HepG2 (cell line): ENCODE data around the gene MLX. TPM values are rescaled to one million over a fixed set of nuclear protein-coding genes. Genes with fewer than 3 reads are reported as not detected.

Experiments
- ARNTL ChIP-seq: sonication (generic); formaldehyde crosslinking; IDR thresholded peaks from 2 replicates; pipeline ENCODE4 v1.4.0; 2020; ENCODE audit warnings: mild to moderate bottlenecking, missing genetic modification reagents
- MEIS1 ChIP-seq: sonication (generic); formaldehyde crosslinking; IDR thresholded peaks from 2 replicates; pipeline ENCODE4 v1.9.0; 2021; ENCODE audit warnings: mild to moderate bottlenecking, missing genetic modification reagents, moderate library complexity, borderline replicate concordance
- ZNF17 ChIP-seq: sonication (generic); formaldehyde crosslinking; IDR thresholded peaks from 2 replicates; pipeline ENCODE4 v1.5.0; 2020; ENCODE audit warnings: mild to moderate bottlenecking, missing genetic modification reagents
- ZNF263 ChIP-seq: sonication (generic); formaldehyde crosslinking; IDR thresholded peaks from 2 replicates; pipeline ENCODE4 v1.4.0; 2020; ENCODE audit warnings: missing genetic modification reagents
- ZNF7 ChIP-seq: IDR thresholded peaks from 2 replicates; pipeline ENCODE4 v1.6.1; 2016; ENCODE audit warnings: missing biosample characterization, missing genetic modification reagents
- polyA plus RNA-seq, 8 experiments: library from polyadenylated mRNA; depleted of rRNA in 3 of 8; stranded (reverse) in 7 of 8; unstranded in 1 of 8; fragments of >200 nt; fragmentation: Illumina TruSeq in 4 of 8; extraction: Trizol in 4 of 8; gene quantifications; 2 replicates each; pipeline versions ENCODE4 v1.2.1 to v1.2.3, GENCODE V29; 2011 to 2016; ENCODE audit warnings: low read depth in 4 of 8, missing spikeins in 1 of 8, mixed read lengths in 1 of 8; ENCODE audit not compliant: insufficient read depth in 1 of 8
- total RNA-seq, 5 experiments: library from RNA; depleted of rRNA; stranded (reverse); fragments of >200 nt; fragmentation: Illumina TruSeq; extraction: Trizol; gene quantifications; 2 replicates each; pipeline ENCODE4 v1.2.3, GENCODE V29; 2016; ENCODE audit warnings: low read depth in 1 of 5
- TF ChIP-seq, protein P1 (sequence below): sonication (generic); formaldehyde crosslinking; IDR thresholded peaks from 2 replicates; pipeline ENCODE4 v1.5.0; 2020; ENCODE audit warnings: mild to moderate bottlenecking, missing genetic modification reagents, borderline replicate concordance
- TF ChIP-seq, protein P2 (sequence below): sonication (generic); formaldehyde crosslinking; IDR thresholded peaks from 2 replicates; pipeline ENCODE4 v1.5.0; 2020; ENCODE audit warnings: mild to moderate bottlenecking, missing genetic modification reagents, borderline replicate concordance
- TF ChIP-seq, protein P3 (sequence below): sonication (generic); formaldehyde crosslinking; IDR thresholded peaks from 2 replicates; pipeline ENCODE4 v1.5.0; 2020; ENCODE audit warnings: missing genetic modification reagents
- TF ChIP-seq, protein P4 (sequence below): sonication (generic); formaldehyde crosslinking; IDR thresholded peaks from 2 replicates; pipeline ENCODE4 v1.8.0; 2022; ENCODE audit warnings: missing genetic modification reagents, mild to moderate bottlenecking, moderate library complexity, borderline replicate concordance
- TF ChIP-seq, protein P5 (sequence below): sonication (generic); formaldehyde crosslinking; IDR thresholded peaks from one replicate; pipeline ENCODE4 v1.5.1; 2020; ENCODE audit warnings: mild to moderate bottlenecking, missing genetic modification reagents; ENCODE audit errors: not compliant biosample characterization

Gene MLX
- total and polyA plus RNA-seq, 2 of the 13 experiments (the other 11 are each of a cell fraction or from before 2014, with no cell fraction given), result 38.9 to 74.4 TPM

DNA sequence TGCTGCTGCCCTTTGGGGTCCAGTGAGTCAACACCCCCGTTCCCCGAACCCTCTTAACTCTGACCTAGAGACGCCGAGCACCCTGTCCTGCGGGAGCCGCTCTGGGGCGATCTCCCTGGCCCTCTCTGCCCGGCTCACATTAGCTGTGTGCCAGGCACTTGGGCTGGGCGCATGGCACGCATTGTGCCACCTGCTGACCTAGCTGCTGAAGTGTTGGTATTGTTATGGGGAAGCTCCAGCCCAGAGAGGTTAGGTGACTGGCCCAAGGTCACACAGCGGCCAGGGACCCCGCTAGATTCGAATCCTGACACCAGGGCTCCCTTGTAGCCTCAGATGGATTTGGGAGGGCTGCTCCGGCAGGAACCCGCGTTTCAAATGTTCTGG is 13.0 kb upstream of the MLX start (continued):
- TF ChIP-seq, protein P1, sequence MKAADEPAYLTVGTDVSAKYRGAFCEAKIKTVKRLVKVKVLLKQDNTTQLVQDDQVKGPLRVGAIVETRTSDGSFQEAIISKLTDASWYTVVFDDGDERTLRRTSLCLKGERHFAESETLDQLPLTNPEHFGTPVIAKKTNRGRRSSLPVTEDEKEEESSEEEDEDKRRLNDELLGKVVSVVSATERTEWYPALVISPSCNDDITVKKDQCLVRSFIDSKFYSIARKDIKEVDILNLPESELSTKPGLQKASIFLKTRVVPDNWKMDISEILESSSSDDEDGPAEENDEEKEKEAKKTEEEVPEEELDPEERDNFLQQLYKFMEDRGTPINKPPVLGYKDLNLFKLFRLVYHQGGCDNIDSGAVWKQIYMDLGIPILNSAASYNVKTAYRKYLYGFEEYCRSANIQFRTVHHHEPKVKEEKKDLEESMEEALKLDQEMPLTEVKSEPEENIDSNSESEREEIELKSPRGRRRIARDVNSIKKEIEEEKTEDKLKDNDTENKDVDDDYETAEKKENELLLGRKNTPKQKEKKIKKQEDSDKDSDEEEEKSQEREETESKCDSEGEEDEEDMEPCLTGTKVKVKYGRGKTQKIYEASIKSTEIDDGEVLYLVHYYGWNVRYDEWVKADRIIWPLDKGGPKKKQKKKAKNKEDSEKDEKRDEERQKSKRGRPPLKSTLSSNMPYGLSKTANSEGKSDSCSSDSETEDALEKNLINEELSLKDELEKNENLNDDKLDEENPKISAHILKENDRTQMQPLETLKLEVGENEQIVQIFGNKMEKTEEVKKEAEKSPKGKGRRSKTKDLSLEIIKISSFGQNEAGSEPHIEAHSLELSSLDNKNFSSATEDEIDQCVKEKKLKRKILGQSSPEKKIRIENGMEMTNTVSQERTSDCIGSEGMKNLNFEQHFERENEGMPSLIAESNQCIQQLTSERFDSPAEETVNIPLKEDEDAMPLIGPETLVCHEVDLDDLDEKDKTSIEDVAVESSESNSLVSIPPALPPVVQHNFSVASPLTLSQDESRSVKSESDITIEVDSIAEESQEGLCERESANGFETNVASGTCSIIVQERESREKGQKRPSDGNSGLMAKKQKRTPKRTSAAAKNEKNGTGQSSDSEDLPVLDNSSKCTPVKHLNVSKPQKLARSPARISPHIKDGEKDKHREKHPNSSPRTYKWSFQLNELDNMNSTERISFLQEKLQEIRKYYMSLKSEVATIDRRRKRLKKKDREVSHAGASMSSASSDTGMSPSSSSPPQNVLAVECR (CRISPR knock-in tag), result no peak
- TF ChIP-seq ZNF263, result no peak
- TF ChIP-seq, protein P2, sequence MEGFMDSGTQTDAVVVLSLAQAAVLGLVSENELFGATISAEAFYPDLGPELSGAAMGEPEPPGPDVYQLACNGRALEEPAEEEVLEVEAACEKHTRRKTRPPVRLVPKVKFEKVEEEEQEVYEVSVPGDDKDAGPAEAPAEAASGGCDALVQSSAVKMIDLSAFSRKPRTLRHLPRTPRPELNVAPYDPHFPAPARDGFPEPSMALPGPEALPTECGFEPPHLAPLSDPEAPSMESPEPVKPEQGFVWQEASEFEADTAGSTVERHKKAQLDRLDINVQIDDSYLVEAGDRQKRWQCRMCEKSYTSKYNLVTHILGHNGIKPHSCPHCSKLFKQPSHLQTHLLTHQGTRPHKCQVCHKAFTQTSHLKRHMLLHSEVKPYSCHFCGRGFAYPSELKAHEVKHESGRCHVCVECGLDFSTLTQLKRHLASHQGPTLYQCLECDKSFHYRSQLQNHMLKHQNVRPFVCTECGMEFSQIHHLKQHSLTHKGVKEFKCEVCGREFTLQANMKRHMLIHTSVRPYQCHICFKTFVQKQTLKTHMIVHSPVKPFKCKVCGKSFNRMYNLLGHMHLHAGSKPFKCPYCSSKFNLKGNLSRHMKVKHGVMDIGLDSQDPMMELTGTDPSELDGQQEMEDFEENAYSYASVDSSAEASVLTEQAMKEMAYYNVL (CRISPR knock-in tag), result no peak
- no peak for TF ChIP-seq ZNF17 (CRISPR knock-in tag)
- TF ChIP-seq MEIS1 (CRISPR knock-in tag), result no peak
- TF ChIP-seq, protein P3, sequence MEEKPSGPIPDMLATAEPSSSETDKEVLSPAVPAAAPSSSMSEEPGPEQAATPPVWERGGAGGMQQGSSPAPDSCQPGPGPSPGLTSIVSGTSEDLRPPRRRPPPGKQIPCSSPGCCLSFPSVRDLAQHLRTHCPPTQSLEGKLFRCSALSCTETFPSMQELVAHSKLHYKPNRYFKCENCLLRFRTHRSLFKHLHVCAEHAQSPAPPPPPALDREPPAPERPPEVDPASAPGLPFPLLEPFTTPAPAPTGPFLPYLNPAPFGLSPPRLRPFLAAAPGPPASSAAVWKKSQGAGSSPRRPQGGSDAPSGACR (CRISPR knock-in tag), result no peak
- no peak for TF ChIP-seq ARNTL (CRISPR knock-in tag)
- TF ChIP-seq, protein P4, sequence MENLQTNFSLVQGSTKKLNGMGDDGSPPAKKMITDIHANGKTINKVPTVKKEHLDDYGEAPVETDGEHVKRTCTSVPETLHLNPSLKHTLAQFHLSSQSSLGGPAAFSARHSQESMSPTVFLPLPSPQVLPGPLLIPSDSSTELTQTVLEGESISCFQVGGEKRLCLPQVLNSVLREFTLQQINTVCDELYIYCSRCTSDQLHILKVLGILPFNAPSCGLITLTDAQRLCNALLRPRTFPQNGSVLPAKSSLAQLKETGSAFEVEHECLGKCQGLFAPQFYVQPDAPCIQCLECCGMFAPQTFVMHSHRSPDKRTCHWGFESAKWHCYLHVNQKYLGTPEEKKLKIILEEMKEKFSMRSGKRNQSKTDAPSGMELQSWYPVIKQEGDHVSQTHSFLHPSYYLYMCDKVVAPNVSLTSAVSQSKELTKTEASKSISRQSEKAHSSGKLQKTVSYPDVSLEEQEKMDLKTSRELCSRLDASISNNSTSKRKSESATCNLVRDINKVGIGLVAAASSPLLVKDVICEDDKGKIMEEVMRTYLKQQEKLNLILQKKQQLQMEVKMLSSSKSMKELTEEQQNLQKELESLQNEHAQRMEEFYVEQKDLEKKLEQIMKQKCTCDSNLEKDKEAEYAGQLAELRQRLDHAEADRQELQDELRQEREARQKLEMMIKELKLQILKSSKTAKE, result 0 out of 2 replicates have a peak, but pooled peaks have one; percentile 0
- no peak for TF ChIP-seq ZNF7 (CRISPR knock-in tag)
- TF ChIP-seq, protein P5, sequence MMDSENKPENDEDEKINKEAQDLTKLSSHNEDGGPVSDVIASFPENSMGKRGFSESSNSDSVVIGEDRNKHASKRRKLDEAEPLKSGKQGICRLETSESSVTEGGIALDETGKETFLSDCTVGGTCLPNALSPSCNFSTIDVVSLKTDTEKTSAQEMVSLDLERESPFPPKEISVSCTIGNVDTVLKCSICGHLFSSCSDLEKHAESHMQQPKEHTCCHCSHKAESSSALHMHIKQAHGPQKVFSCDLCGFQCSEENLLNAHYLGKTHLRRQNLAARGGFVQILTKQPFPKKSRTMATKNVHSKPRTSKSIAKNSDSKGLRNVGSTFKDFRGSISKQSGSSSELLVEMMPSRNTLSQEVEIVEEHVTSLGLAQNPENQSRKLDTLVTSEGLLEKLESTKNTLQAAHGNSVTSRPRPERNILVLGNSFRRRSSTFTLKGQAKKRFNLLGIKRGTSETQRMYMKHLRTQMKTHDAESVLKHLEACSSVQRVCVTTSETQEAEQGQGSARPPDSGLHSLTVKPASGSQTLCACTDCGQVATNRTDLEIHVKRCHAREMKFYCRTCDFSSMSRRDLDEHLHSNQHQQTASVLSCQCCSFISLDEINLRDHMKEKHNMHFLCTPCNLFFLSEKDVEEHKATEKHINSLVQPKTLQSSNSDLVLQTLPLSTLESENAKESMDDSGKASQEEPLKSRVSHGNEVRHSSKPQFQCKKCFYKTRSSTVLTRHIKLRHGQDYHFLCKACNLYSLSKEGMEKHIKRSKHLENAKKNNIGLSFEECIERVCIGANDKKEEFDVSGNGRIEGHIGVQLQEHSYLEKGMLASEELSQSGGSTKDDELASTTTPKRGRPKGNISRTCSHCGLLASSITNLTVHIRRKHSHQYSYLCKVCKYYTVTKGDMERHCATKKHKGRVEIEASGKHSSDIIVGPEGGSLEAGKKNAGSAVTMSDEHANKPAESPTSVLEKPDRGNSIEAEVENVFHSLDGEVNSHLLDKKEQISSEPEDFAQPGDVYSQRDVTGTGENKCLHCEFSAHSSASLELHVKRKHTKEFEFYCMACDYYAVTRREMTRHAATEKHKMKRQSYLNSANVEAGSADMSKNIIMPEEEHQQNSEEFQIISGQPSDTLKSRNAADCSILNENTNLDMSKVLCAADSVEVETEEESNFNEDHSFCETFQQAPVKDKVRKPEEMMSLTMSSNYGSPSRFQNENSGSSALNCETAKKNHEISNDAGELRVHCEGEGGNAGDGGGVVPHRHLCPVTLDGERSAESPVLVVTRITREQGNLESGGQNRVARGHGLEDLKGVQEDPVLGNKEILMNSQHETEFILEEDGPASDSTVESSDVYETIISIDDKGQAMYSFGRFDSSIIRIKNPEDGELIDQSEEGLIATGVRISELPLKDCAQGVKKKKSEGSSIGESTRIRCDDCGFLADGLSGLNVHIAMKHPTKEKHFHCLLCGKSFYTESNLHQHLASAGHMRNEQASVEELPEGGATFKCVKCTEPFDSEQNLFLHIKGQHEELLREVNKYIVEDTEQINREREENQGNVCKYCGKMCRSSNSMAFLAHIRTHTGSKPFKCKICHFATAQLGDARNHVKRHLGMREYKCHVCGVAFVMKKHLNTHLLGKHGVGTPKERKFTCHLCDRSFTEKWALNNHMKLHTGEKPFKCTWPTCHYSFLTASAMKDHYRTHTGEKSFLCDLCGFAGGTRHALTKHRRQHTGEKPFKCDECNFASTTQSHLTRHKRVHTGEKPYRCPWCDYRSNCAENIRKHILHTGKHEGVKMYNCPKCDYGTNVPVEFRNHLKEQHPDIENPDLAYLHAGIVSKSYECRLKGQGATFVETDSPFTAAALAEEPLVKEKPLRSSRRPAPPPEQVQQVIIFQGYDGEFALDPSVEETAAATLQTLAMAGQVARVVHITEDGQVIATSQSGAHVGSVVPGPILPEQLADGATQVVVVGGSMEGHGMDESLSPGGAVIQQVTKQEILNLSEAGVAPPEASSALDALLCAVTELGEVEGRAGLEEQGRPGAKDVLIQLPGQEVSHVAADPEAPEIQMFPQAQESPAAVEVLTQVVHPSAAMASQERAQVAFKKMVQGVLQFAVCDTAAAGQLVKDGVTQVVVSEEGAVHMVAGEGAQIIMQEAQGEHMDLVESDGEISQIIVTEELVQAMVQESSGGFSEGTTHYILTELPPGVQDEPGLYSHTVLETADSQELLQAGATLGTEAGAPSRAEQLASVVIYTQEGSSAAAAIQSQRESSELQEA (CRISPR knock-in tag), result no peak
- TF ChIP-seq, all 625 proteins: peak for 13
